ENCODE measurements around the gene RPA3. TPM values are rescaled to one million over a fixed set of nuclear protein-coding genes. Genes with fewer than 3 reads are reported as not detected.

Gene RPA3
- total RNA-seq, 2 donors from 2014 or later = 28.2 to 29.5 TPM

DNA sequence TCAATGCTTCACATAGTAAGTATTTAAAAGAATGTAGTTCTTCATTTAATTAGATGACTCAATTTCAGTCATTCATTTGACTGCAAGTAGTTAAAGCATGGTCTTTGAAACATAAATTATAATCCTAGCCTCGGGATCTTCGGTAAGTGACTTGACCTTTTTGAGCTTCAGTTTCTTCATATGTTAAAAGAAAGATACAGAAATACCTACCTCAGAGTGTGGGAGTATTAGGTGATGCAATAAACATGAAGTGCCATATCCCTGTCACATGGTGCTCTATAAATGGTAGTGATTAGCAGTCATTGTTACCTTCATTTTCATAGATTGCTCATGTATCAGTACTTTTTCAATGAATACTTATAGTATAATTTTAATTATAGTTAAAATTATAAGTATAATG is 109.1 kb downstream of the RPA3 start:
- Histone ChIP-seq H3K27me3 (replicated peaks; ENCODE audit: insufficient read depth) (no peaks in the 10 kb centered on the region), H3K36me3 (no peaks in the 10 kb centered on the region), H3K4me3 (no peak overlapping the region), H3K9me3 (no peaks in the 10 kb centered on the region), H3K27ac (no peak overlapping the region), H3K4me1 (replicated peaks) (no peaks in the 10 kb centered on the region)
- WGBS = 93% methylated on average over 2 of the region's 2 CpGs
- no peak for TF ChIP-seq POLR2A (IDR thresholded peaks at IDR 0.05)
- no peak for TF ChIP-seq CTCF (IDR thresholded peaks at IDR 0.05)
- TF ChIP-seq POLR2AphosphoS5 (IDR thresholded peaks at IDR 0.05) = no peak
- intact Hi-C loops (cut with DNase I) = no loop called here
- no peak for DNase-seq (ENCODE audit: low spot score)

DNA sequence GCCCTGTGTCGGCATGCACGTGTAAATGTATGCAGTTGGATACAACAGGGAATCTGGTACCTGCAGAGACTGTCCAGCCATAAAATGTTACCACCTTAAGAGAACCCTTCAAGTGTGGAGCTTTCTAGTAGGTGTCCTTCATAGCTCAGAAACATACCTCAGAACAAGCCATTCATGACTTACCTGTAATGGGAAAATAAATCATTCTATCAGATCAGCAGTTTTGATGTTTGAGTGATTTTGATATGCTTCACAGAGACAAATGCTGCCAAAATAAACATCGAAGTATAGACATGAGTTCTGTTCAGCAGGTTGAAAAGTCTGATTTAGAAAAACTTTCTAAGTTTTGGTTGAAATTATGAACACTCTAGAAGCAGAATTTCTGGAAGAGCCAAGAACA is 111.4 kb downstream of the RPA3 start:
- Histone ChIP-seq H3K27me3 (replicated peaks; ENCODE audit: insufficient read depth) (no peaks in the 10 kb centered on the region), H3K9me3 (no peaks in the 10 kb centered on the region), H3K36me3 (no peaks in the 10 kb centered on the region), H3K4me3 (no peak overlapping the region), H3K4me1 (replicated peaks) (no peaks in the 10 kb centered on the region), H3K27ac (no peak overlapping the region)
- WGBS = 57% methylated on average over 3 of the region's 3 CpGs
- TF ChIP-seq POLR2AphosphoS5 (IDR thresholded peaks at IDR 0.05) (no peak), CTCF (IDR thresholded peaks at IDR 0.05) (no peak), POLR2A (IDR thresholded peaks at IDR 0.05) (no peak)
- intact Hi-C loops (cut with DNase I) = no loop called here
- DNase-seq (ENCODE audit: low spot score) = no peak

- Histone ChIP-seq H3K27me3 (replicated peaks; ENCODE audit: insufficient read depth) (no peaks in the 10 kb centered on the region), H3K27ac (no peak overlapping the region), H3K4me3 (no peak overlapping the region), H3K9me3 (no peaks in the 10 kb centered on the region), H3K36me3 (no peaks in the 10 kb centered on the region), H3K4me1 (replicated peaks) (no peaks in the 10 kb centered on the region)
- 83% methylated on average over 5 of the region's 5 CpGs for WGBS
- no peak for DNase-seq (ENCODE audit: low spot score)
- intact Hi-C loops (cut with DNase I) = no loop called here
- TF ChIP-seq CTCF (IDR thresholded peaks at IDR 0.05) (no peak), POLR2A (IDR thresholded peaks at IDR 0.05) (no peak), POLR2AphosphoS5 (IDR thresholded peaks at IDR 0.05) (no peak)
These were observed 122.2 kb downstream of the RPA3 start for GRCh38 chr7:7596176-7596575.

- WGBS = 88% methylated on average over 1 of the region's 1 CpG
- no peaks in the 10 kb centered on the region for H3K36me3 ChIP-seq
- no peaks in the 10 kb centered on the region for H3K4me1 ChIP-seq (replicated peaks)
- no peak for DNase-seq (ENCODE audit: low spot score)
- H3K9me3 ChIP-seq = no peaks in the 10 kb centered on the region
- TF ChIP-seq POLR2AphosphoS5 (IDR thresholded peaks at IDR 0.05) = no peak
- TF ChIP-seq POLR2A (IDR thresholded peaks at IDR 0.05) = no peak
- TF ChIP-seq CTCF (IDR thresholded peaks at IDR 0.05) = peak in 3 of 4 experiments; percentile 13 to 57 (median 51)
- no peak overlapping the region for H3K4me3 ChIP-seq
- intact Hi-C loops (cut with DNase I) = no loop called here
- H3K27me3 ChIP-seq (replicated peaks; ENCODE audit: insufficient read depth) = no peaks in the 10 kb centered on the region
- no peak overlapping the region for H3K27ac ChIP-seq
These were observed 123.0 kb downstream of the RPA3 start for GRCh38 chr7:7595451-7595850.

Other genes with a start within 250 kb of the RPA3 start
- gene COL28A1, start 182.7 kb downstream of the RPA3 start, total RNA-seq = 1 to 10 TPM; 1.8 to 6.2 TPM
- 10 to 100 TPM; 52.3 to 85.6 TPM for gene MIOS, start 151.7 kb downstream of the RPA3 start, total RNA-seq
- gene UMAD1, start 77.9 kb downstream of the RPA3 start, total RNA-seq = 10 to 100 TPM; 19.5 to 31.4 TPM

Data from prostate gland (tissue), 2 donors.